ENCODE results near the gene ADAM17.
"Not testable (repeated sequence)": the region's sequence is repeated elsewhere in the genome, so short reads cannot be mapped to it uniquely, and the experiment has no call there.

ADAM17 gene

DNA sequence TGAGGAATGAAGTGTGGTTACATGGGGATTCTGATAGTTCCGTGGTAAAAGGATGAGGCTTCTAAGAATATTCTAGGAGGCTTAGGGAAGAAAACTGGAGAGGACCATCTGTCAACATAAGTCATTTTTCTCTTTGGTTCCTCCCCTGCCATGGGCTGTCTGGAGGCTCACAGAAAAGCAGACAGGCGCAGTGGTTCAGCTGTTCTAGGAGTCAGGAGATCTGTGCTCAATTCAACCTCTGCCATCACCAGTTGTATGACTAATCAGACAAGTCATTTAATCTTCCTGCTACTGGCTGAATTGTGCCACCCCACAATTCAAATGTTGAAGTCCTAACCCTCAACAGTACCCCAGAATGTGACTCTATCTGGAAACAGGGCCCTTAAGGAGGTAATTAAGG, 36.4 kb downstream of the ADAM17 start:
- DNase-seq (ENCODE audit: low read depth) = no peak

DNA sequence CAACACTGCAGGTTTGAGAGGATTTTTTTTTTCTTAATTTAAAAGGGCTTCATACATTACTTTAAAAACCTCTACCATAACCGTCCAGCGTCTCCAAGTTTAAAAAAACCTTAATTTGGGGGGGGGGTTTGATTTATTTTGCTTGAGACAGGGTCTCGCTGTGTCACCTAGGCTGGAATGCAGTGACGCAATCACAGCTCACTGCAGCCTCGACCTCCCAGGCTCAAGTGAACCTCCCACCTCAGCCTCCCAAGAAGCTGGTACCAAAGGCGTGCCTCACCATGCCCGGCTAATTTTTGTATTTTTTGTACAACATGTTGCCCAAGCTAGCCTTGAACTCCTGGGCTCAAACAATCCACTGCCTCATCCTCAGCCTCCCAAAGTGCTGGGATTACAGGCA, 36.9 kb downstream of the ADAM17 start:
- DNase-seq (ENCODE audit: low read depth) = no peak

DNA sequence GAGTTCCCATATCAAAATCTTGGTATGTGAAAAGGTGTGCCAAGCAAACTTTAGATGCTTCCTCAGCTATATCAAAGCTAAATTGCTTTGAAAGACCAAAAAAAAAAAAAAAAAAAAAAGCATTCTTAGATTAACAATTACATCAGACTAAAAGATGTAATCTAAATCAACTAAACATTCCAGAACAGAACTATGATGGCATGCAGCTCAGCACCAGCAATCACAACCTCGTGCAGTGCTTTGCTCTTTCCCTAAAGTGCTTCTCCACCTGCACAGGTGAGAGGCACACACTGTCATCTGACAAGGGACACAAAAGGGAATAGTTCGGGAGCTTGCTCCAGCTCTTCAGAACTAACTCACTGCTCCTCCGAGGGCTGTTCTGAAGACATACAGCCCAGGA, 37.5 kb downstream of the ADAM17 start:
- DNase-seq (ENCODE audit: low read depth) = no peak

DNA sequence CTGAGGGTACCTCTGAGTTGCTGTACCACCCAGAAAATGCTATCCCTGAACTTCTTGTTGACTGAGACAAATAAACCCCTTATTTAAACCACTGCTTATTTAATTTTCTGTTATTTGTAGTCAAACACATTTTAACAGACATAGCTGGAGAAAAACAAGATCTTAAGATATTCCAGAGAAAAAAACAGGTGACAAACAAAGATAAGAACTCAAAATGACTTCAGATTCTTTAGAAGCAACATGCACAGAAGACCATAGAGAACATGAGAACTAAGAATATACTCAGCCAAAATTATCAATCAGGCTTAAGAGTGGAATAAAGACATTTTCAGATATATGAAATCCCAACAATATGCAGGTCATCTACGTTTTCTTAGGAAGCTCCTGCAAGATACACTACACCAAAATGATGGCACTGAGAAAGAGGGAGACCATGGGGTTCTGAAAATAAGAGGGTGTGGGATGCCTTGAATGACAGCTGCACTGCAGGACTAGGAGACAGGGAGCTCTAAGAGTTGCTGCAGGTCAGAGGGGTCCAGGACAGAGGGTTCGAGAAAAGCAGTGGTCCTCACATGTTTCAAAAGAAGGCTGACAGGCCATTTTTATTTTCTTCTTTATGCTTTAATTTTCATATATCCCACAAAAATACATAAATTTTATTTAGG, 38.4 kb downstream of the ADAM17 start:
- no peak for DNase-seq (ENCODE audit: low read depth)

DNA sequence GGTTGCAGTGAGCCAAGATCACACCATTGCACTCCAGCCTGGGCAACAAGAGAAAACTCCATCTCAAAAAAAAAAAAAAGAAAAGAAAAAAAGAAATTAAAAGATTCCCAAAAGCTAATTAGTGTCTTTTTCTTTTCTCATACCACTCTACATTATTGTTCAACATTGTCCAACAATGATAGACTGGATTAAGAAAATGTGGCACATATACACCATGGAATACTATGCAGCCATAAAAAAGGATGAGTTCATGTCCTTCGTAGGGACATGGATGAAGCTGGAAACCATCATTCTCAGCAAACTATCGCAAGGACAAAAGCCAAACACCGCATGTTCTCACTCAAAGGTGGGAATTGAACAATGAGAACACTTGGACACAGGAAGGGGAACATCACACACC, 41.7 kb downstream of the ADAM17 start:
- not testable (repeated sequence) for DNase-seq (ENCODE audit: low read depth)

DNA sequence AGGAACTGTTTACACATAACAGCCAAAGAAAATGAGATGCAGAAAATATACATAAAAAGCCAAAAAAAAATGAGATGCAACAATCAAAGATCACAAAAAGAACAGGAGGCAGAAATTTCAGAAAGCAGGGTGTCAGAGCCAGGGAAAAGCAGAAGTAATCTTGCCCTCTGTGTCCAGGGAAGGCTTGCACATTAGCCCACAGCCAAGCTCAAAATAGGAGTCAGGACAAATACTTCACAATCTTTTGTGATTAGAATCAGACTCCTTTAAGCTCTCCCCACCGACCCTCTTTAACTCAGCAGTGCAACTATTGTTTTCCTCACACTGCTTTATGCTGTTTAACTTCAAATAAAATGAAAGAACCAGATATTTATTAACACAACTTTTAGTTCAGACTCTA, 46.7 kb downstream of the ADAM17 start:
- DNase-seq (ENCODE audit: low read depth) = no peak

DNA sequence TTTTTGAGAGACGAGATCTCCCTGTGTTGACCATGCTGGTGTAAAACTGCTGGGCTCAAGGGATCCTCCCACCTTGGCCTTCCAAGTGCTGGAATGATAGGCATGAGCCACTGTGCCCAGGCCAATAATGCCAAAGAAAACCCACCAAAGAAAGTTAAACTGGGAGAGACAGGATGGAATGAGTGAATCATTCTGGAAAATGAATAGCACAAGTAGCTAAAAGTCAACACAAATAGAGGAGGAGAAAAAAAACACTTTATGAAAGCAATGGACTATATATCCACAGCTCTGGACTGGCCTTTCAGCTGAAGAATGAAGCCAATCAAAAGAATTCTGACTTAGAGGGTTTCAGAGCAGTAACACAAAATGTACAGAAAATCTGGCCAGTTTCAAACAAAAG, 57.4 kb downstream of the ADAM17 start:
- no peak for DNase-seq (ENCODE audit: low read depth)

DNA sequence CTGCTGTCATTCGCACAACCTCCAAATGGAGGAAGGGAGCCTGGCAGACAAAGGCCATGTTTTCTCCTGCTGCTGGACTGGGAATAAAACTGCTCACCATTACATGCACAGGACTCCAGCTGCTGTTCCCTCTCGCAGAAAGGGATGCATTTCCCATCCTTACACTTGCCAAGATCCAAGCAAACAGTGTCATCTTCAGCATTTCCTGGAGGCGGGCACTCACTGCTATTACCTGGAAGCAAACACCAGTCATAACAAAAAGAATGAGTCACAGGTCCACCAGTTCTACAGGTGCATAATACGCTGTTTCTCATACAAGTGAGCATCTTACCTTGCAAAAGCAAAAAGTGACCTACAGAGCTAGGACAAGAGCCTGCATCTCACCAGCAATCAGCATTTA, 58.6 kb downstream of the ADAM17 start:
- DNase-seq (ENCODE audit: low read depth) = no peak

DNA sequence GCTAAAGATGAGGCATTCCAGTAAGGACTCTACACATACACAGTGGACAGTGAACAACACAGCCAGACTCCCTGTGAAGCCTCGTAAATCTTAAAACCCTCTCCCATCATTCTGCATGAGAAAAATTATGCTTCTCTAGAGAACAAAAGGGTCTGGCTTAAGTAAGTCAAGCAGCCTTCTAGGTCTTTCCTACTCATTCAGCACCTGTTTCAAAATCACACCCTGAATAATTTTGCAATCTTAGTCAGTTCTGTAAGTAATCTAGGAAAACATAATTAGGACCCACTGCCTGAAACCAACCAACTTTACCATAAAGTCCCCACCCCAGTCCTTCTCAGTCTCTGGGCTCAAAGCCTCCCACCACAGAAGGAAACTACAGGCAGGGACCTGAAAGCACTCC, 61.5 kb downstream of the ADAM17 start:
- DNase-seq (ENCODE audit: low read depth) = no peak

DNA sequence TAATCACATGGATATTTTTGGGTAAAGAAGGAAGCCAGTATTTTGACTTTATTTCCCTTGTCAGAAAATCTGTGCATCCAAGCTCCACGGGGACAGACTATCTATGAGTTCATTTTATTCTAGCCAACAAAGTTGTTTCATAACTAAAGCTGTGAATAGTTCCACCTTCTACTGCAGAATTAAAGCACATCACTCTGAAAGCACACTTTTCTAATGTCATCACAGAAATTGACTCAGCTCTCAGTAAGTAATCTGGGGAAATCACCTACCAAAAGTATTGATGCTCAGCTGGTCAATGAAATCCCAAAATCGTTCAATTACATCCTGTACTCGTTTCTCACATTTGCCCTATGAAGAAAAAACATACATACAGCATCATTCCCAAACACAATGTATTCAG, 62.2 kb downstream of the ADAM17 start:
- DNase-seq (ENCODE audit: low read depth) = no peak

DNA sequence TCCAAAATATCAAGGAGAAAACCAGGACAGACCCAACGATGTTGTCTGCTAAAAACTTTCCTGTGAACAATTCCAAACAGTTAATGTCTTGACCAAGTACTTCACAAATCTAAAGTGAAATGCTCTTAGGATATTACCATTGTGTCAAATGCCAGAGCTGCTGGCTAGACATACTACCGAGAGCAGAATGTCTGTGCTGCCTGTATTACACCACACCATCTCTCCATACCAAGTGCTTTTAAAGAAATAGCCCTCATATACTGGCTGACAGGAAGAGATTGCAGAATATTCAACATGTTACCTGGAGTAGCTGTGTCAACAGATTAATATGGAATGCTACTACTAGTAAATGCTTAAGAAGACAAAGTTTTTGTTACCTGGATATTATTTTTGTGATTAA, 62.7 kb downstream of the ADAM17 start:
- no peak for DNase-seq (ENCODE audit: low read depth)

DNA sequence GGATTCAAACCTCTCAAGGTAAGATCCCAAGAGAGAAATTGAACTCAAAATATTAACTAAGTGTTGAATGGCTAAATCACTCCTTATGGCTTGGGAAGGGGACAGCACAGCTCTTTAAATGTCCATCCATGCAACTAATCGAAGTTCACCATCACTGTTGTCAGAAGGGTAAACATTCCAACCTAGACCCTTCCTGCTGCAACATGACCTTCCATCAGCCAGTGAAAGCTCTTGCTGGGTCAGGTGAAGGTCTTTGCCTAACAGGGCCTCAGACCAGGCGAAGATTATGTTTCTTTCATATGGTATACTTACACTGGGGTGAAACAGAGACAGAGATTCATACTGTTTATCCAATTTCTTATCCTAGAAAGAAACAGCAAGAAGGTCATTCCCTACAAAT, 64.8 kb downstream of the ADAM17 start:
- DNase-seq (ENCODE audit: low read depth) = no peak

DNA sequence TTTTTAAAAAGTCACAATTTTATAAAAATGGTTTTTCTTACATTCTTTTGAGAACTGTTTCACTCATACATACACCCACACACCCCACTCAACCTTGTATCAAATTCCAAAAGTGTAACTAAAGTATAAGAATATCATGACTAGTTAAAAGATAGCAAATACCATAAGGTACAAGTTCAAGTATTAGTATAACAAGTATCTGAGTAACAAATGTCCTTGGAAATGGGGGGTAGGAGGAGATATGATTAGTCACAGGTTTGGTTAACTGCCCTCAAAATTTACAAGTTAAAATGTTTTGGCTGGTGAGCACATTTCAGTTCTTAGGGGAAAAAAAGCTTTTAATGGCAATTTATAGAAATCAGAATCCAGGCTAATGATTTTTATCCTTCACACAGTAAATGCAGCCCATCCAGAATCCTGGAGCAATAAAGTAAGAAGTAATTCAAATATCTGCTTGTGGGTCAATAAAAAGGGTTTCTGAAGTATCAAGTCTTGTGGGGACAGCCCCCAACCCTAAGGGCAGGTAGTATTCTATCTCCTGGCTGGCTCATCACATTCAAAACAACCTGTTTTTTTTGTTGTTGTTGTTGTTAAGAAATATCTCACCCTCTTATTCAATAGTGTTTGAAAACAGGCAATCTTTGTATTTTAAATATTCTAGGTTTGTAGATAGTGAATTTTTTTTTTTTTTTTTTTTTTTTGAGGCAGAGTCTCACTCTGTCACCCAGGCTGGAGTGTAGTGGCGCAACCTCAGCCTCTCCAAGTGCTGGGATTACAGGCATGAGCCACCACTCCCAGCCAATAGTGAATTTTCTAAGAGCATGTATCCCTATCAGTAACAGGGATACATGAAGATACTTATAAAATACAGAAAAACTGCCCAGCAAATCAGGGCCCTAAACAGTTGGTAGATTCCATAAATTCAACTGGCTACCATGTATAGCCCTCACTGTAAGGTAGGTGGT, 66.8 kb downstream of the ADAM17 start:
- no peak for DNase-seq (ENCODE audit: low read depth)

DNA sequence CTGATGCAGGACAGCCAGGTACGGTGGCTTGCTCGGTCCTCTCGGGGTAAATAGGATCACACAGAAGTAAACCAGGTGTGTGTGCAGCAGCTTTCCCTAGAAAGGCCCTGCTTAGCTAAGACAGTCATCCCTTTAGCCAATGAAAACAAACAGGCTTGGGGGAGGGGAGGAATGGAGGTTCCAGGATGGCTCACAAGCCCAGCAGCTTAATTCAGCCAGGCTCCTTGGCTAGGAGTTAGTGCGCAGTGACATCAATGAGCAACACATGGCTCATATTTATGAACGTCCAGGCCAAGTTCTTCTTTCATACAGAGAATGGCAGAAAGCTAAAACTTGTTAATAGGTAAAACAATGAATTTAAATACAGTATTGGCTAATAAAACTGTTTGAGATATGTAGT, 71.1 kb downstream of the ADAM17 start:
- no peak for DNase-seq (ENCODE audit: low read depth)

DNA sequence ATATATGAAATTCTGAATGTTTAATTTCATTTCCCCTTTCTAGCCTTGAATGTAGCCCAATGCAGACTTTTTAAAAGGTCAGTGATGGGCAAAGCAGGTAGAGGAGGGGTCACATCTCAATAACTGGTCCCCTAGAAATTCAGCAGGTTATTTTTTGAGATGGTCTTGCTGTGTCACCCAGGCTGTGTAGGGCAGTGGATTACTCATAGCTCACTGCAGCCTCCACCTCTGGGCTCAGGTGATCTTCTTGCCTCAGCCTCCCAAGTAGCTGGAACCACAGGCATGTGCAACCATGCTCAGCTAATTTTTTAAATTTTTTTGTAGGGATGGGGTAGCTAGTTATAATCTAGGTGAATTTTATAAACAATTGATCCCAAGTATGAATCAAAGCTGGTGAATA, 72.5 kb downstream of the ADAM17 start:
- no peak for DNase-seq (ENCODE audit: low read depth)

DNA sequence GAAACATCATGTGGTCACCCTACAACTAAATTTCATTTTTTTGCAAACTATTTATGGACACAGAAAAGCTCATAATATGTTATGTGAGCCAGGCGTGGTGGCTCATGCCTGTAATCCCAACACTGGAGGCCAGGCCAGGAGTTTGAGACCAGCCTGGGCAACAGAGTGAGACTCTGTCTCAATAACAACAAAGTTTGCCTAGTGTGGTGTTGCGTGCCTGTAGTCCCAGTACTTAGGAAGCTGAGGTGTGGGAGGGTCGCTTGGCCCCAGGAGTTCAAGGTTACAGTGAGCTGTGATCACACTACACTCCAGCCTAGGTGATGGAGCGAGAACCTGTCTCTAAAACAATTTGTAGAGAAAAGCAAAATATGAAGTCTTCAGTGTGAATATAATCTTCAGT, 75.5 kb downstream of the ADAM17 start:
- DNase-seq (ENCODE audit: low read depth) = no peak

DNA sequence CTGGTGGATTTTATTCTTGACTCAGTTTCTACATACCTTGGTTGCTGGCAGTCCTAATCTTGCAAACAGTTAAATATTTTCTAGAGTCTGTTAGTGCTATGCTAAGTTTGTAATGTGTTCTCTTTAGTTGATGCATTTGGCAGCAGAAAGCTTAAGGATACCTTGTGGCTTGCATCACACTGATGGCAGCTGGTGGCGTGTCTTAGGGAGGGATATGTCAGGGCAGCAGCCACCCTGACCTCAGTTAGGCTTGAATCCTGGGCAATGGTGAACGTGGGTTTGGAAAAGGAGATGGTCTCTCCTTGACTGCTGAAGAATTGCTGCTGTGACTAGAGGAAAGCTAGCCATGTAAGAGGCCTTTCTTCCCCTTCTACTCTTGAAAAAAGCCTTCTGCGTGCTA, 77.1 kb downstream of the ADAM17 start:
- no peak for DNase-seq (ENCODE audit: low read depth)

DNA sequence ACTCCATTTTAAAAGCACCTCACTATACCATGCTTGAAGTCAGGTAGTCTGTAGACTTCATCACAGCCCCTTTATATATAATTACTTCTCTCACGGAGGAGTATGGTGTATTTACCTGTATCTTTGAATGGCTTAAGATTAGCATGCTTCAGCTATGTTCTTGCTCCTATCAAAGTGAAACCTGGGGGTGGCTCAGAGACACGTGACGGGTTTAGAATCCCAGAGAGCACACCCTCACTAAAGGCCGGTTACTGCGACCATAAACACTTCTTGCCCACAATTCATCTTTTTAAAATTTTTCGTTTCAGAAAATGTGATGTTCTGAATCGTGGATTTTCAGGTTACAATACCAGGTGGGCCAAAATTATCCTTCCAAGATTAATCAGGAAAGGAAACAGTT, 77.7 kb downstream of the ADAM17 start:
- DNase-seq (ENCODE audit: low read depth) = no peak

DNA sequence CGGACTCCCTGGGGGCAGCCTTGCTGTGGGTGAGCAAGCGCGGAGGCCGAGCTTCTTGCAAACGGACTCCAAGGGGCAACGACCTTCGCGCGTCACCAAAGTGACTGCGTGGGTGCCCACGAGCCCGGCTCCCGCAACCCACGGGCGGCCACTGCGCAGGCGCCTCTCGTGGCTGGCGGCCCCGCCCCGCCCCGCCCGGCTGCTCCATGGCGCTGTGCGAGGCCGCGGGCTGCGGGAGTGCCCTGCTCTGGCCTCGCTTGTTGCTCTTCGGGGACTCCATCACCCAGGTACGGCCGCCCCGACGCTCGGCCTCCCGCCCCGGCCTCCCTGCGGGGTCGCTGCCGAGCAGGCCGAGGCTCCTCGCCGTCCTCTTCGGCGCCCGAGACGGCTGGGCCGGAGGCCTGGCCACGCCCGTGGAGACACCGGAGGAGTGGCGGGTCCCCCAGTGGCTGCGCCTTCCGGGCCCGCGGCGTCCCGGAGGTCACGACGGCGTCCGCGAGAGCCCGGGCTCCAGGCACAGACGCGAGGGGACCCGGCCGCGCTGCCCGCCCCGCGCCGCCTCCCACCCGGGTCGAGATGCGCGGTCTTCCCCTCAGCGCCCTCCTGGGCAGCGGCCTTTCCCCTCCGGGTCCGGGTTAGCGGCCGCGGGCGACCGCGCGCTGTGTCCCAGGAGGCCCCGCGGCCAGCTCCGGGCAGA, 81.1 kb downstream of the ADAM17 start, which contains the start of gene IAH1:
Gene IAH1, plus strand, starts transcription at position 191 of the 697 bp plus-strand sequence. Its CDS starts 16 bp downstream, at position 207.
- peak; percentile 59 for DNase-seq (ENCODE audit: low read depth)

DNA sequence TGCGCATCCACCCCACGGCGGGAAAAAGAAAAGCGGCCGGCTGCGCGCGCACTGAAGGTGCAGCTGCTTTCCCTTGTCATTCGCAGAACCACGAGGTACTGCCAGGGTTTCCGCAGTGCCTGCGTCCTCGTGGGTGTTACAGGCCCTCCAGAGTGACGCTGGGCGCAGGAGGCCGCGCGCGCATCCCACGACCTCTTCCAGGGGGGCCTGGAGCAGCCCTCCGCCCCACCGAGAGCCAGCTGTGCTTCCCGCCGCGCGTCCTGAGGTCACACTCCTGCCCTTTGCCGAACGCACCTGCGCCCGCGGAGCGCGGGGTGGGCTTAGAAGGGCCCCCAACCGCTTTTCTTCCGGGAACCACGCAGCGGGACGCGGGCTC, 81.7 kb downstream of the ADAM17 start:
- peak; percentile 46 for DNase-seq (ENCODE audit: low read depth)

DNA sequence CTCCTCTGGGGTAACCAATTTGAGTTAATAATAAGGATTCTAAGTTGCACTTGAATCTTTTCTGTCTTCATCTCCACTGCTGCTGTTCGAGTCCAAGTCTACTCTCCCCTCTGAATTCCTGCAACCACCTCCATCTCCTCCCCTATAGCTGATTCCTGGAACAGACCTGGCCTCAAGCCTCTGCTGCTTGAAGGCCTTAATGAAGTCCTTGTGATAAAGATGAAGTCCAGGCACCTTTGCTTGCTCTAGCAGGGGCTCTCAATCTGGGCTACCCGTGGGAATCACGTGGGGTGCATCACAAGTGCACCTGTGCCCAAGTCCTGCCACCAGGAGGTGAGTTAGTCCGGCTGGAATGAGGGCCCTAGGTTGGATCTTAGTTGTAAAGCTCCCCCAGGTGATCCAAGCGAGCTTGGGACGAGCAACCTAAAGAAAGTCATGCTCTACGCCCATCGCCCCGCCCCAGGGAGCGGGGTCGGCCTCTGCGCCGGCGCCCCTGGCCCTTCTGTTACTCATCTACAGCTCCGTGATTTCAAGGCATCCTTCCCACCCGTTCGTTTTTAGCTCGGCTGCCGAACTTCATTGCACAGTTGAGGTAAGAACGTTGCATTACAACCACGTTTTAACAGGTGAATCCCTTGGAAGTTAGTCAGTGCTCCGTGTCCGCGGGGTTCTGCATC, 82.2 kb downstream of the ADAM17 start:
- DNase-seq (ENCODE audit: low read depth) = no peak

DNA sequence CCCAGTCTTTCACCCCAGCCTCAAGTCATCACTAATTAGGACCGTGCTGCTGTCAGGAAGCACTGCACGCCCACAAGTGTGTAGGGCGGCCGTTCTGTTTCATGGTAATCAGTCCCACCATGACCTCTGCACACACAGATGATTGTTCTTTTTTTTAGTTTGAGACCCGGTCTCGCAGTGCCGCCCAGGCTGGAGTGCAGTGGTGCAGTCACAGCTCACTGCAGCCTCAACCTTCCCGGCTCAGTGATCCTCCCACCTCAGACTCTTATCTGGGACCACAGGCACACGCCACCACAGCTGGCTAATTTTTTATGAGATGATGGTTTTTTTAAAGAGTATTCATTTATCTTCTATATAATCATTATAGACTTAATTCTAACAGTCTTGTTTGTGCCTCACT, 83.1 kb downstream of the ADAM17 start:
- DNase-seq (ENCODE audit: low read depth) = no peak

Data from activated gamma-delta T cell treated with anti-CD3 and anti-CD28 coated beads, Interleukin-2, amount 50 U/mL, for 16 hours (primary cell).